ENCODE data around the gene RSL1D1.
"Not testable (repeated sequence)": the region's sequence is repeated elsewhere in the genome, so short reads cannot be mapped to it uniquely, and the experiment has no call there.

Gene RSL1D1

GRCh38 chr16:11788914-11789313, 62.4 kb downstream of the RSL1D1 start:
- H3K9me2 ChIP-seq (replicated peaks; ENCODE audit: low read depth, low read length), result no peaks in the 10 kb centered on the region
- no peaks in the 10 kb centered on the region for H3K36me3 ChIP-seq (ENCODE audit: insufficient read depth, low read length)
- H3K4me3 ChIP-seq (ENCODE audit: low read length, poor library complexity, severe bottlenecking), result no peak overlapping the region
- peaks cover 21% of the 10 kb centered on the region for H3K4me1 ChIP-seq (ENCODE audit: insufficient read depth, low read length, poor library complexity, severe bottlenecking)
- H3K9ac ChIP-seq (ENCODE audit: low read depth, low read length, poor library complexity, severe bottlenecking), result no peak overlapping the region
- no peaks in the 10 kb centered on the region for H3K9me3 ChIP-seq (ENCODE audit: insufficient read depth, low read depth, low read length)
- peaks cover 28% of the 10 kb centered on the region for H4K20me1 ChIP-seq (ENCODE audit: insufficient read depth, low read length, poor library complexity, severe bottlenecking)
- H3K27me3 ChIP-seq (ENCODE audit: insufficient read depth, low read length, poor library complexity, severe bottlenecking), result no peaks in the 10 kb centered on the region
- TF ChIP-seq EZH2phosphoT487 (IDR thresholded peaks at IDR 0.05; ENCODE audit: borderline replicate concordance) (no peak), CTCF (conservative IDR thresholded peaks at IDR 0.05; ENCODE audit: low read length) (no peak)
- H3K79me2 ChIP-seq (ENCODE audit: insufficient read depth, low read length), result peaks cover 95% of the 10 kb centered on the region
- H2AFZ ChIP-seq (ENCODE audit: low read length), result no peak overlapping the region
- no peak overlapping the region for H3K4me2 ChIP-seq (ENCODE audit: low read depth, low read length, poor library complexity, severe bottlenecking)
- no peaks in the 10 kb centered on the region for H3F3A ChIP-seq (ENCODE audit: low read depth)

GRCh38 chr16:11784980-11785599, 66.3 kb downstream of the RSL1D1 start:
- not testable (repeated sequence) for H3K4me2 ChIP-seq (ENCODE audit: low read depth, low read length, poor library complexity, severe bottlenecking); H2AFZ ChIP-seq (ENCODE audit: low read length); H3K9me2 ChIP-seq (replicated peaks; ENCODE audit: low read depth, low read length); H3K4me3 ChIP-seq (ENCODE audit: low read length, poor library complexity, severe bottlenecking); H3K36me3 ChIP-seq (ENCODE audit: insufficient read depth, low read length); H3K9ac ChIP-seq (ENCODE audit: low read depth, low read length, poor library complexity, severe bottlenecking); H3K27me3 ChIP-seq (ENCODE audit: insufficient read depth, low read length, poor library complexity, severe bottlenecking); H3F3A ChIP-seq (ENCODE audit: low read depth); H3K9me3 ChIP-seq (ENCODE audit: insufficient read depth, low read depth, low read length); H3K4me1 ChIP-seq (ENCODE audit: insufficient read depth, low read length, poor library complexity, severe bottlenecking)
- H4K20me1 ChIP-seq (ENCODE audit: insufficient read depth, low read length, poor library complexity, severe bottlenecking), result peaks cover 12% of the 10 kb centered on the region
- H3K79me2 ChIP-seq (ENCODE audit: insufficient read depth, low read length), result peaks cover 80% of the 10 kb centered on the region

GRCh38 chr16:11784381-11784780, 67.0 kb downstream of the RSL1D1 start:
- not testable (repeated sequence) for H3F3A ChIP-seq (ENCODE audit: low read depth); H3K27me3 ChIP-seq (ENCODE audit: insufficient read depth, low read length, poor library complexity, severe bottlenecking); H2AFZ ChIP-seq (ENCODE audit: low read length); H3K4me3 ChIP-seq (ENCODE audit: low read length, poor library complexity, severe bottlenecking); H3K9ac ChIP-seq (ENCODE audit: low read depth, low read length, poor library complexity, severe bottlenecking); H3K9me3 ChIP-seq (ENCODE audit: insufficient read depth, low read depth, low read length); H3K4me1 ChIP-seq (ENCODE audit: insufficient read depth, low read length, poor library complexity, severe bottlenecking); H3K9me2 ChIP-seq (replicated peaks; ENCODE audit: low read depth, low read length); H3K4me2 ChIP-seq (ENCODE audit: low read depth, low read length, poor library complexity, severe bottlenecking); H3K36me3 ChIP-seq (ENCODE audit: insufficient read depth, low read length)
- Histone ChIP-seq H3K79me2 (ENCODE audit: insufficient read depth, low read length) (peaks cover 73% of the 10 kb centered on the region), H4K20me1 (ENCODE audit: insufficient read depth, low read length, poor library complexity, severe bottlenecking) (peaks cover 12% of the 10 kb centered on the region)

GRCh38 chr16:11784038-11784369, 67.3 kb downstream of the RSL1D1 start:
- no peaks in the 10 kb centered on the region for H3K9me2 ChIP-seq (replicated peaks; ENCODE audit: low read depth, low read length)
- peaks cover 69% of the 10 kb centered on the region for H3K79me2 ChIP-seq (ENCODE audit: insufficient read depth, low read length)
- peak overlapping the region; percentile 40 for H3K4me2 ChIP-seq (ENCODE audit: low read depth, low read length, poor library complexity, severe bottlenecking)

More at GRCh38 chr16:11784038-11784369, 67.3 kb downstream of the RSL1D1 start:
- no peak for TF ChIP-seq EZH2phosphoT487 (IDR thresholded peaks at IDR 0.05; ENCODE audit: borderline replicate concordance)
- no peak for TF ChIP-seq CTCF (conservative IDR thresholded peaks at IDR 0.05; ENCODE audit: low read length)
- Histone ChIP-seq H3K4me3 (ENCODE audit: low read length, poor library complexity, severe bottlenecking) (no peak overlapping the region), H3F3A (ENCODE audit: low read depth) (no peaks in the 10 kb centered on the region), H3K9me3 (ENCODE audit: insufficient read depth, low read depth, low read length) (no peaks in the 10 kb centered on the region), H2AFZ (ENCODE audit: low read length) (no peak overlapping the region), H3K27me3 (ENCODE audit: insufficient read depth, low read length, poor library complexity, severe bottlenecking) (no peaks in the 10 kb centered on the region), H3K36me3 (ENCODE audit: insufficient read depth, low read length) (peaks cover 4% of the 10 kb centered on the region; the same call in 1 of the 2 replicates), H3K4me1 (ENCODE audit: insufficient read depth, low read length, poor library complexity, severe bottlenecking) (peaks cover 6% of the 10 kb centered on the region), H3K9ac (ENCODE audit: low read depth, low read length, poor library complexity, severe bottlenecking) (peak overlapping the region; percentile 11), H4K20me1 (ENCODE audit: insufficient read depth, low read length, poor library complexity, severe bottlenecking) (peaks cover 12% of the 10 kb centered on the region)

All from Loucy (cell line).